ENCODE data around the gene NUP93.

GRCh38 chr16:56748826-56749225 is 18.9 kb downstream of the NUP93 start:
- TF ChIP-seq CTCF (IDR thresholded peaks at IDR 0.05 in 4 of 5, conservative IDR thresholded peaks at IDR 0.05 in 1 of 5) (no peak), POLR2A (IDR thresholded peaks at IDR 0.05) (no peak)
